Stimulated activated naive CD4-positive, alpha-beta T cell treated with Interleukin-2 at 50 U/mL for 16 hours (primary cell): ENCODE measurements around the gene BBS5.
A peak's percentile ranks its signal among the peaks of the same experiment; 100 is the strongest.
"Not testable (repeated sequence)": the region's sequence is repeated elsewhere in the genome, so short reads cannot be mapped to it uniquely, and the experiment has no call there.

Source experiments
- DNase-seq: peaks from one replicate; lab custom pipeline; 2025; lab: John Stamatoyannopoulos, UW

BBS5 gene

DNA sequence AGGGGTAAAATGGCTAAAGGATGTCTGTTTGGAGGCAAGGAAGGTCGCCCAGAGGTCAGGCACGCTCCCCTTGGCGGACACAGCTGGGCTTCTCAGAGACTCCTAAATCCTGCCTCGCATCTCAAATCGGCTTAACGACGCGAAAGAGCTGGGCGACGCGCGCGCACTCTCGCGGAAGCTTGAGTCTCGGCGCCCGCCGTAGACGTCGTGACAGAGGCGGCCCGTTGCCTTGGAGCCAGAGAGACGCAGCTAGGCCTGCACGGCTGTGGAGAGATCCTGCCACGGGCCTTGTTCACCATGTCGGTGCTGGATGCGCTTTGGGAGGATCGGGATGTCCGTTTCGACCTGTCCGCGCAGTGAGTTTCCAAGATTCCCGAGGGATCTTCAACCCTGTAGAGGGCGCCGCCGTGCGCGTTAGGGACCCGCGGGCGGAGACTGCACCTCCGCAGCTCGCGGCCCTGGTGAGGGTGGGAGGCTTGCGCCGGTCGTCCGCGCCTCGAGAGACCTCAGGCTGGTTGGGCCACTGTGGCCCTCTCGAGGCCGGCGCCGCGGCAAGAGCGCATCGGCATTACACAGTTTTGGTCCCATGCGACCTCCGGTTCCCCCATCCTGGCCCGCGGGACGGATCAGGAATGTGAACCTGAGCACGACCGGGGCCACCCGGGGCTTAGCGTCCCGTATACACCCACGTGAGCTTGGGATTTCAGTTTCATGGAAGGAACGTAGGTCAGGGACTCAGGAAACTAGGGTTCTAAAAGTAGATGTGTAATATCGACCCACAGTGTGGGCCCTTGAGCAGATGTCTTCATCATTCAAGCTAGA is at the start of gene BBS5:
BBS5 (plus strand) TSS at position 238 of the 822 bp plus-strand sequence; CDS start at position 298, 60 bp downstream.
- peak; percentile 69 for DNase-seq

DNA sequence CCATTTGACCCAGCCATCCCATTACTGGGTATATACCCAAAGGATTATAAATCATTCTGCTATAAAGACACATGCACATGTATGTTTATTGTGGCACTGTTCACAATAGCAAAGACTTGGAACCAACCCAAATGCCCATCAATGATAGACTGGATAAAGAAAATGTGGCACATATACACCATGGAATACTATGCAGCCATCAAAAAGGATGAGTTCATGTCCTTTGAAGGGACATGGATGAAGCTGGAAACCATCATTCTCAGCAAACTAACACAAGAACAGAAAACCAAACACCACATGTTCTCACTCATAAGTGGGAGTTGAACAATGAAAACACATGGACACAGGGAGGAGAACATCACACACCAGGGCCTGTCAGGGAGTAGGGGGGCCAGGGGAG is 47.5 kb upstream of the BBS5 start:
- not testable (repeated sequence) for DNase-seq

DNA sequence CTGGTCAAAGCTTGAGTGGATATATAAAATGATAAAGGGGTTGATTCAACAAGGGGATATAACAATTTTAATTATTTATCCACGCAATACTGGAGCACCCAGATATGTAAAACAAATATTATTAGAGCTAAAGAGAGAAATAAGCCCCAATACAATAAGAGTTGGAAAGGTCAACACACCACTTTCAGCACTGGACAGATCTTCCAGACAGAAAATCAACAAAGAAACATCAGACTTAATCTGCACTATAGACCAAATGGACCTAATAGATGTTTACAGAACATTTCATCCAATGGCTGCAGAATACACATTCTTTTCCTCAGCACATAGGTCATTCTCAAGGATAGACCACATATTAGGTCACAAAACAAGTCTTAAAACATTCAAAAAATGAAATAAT is 45.1 kb upstream of the BBS5 start:
- not testable (repeated sequence) for DNase-seq

DNA sequence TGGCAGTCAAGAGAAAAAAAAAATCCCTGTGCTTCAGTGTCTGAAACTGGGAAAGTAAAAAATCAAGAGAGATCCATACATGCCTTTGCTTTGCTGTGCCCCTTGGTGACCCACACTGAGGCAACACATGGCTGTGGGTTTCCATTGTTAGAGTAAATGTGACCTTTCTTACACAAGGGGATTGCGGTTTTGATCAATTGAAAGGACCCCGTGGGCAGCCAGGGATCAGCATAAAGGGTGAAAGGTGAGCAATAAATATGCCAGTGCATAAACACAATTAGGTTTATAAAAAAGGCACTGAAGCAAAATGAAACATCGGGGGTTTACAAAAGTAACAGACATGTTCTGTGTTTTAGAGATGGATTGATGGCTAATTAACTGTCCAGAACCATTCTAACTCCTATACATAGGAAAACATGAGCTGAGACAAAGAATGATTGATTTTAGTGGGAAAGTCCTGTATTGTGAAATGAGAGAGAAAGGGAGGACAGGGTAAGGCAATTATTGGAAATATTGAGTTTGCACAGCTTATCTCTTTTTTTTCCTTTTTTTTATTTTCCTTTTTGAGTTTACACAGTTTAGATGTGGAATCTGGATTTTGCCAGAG is 40.7 kb upstream of the BBS5 start:
- no peak for DNase-seq

DNA sequence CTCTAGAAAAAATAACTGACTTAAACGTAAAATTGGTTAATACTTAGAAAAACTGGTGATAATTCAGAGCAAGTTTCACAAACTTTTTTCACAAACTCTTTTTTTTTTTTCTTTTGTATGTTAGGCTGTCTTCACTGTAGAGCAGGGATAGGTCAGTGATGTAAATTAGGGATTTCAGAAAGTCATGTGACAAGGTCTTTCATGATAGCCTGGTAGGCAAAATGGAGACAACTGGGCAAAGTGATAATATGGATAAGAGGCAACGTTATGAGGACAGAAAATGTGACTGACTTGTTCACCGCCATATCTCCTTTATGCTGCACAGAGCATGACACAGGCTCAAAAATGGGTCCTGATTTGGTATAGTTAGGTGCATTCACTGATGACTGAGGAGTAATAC is 39.4 kb upstream of the BBS5 start:
- DNase-seq, result no peak

DNA sequence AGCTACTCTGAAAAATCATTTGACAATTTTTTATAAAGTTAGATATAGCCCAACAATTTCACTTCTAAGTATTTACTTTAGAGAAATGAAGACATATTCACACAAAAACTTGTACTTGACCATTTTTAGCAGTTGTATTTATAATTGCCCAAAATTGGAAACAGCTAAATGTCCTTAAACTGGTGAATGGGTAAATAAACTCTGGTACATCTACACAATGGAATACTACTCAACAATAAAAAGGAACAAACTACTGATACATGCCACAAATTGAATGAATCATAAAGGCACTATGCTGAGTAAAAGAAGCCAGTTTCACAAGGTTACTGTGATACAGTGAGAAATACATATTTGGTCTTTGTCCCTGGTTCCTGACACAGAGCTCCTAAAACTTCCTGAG is 32.8 kb upstream of the BBS5 start:
- DNase-seq, result no peak

DNA sequence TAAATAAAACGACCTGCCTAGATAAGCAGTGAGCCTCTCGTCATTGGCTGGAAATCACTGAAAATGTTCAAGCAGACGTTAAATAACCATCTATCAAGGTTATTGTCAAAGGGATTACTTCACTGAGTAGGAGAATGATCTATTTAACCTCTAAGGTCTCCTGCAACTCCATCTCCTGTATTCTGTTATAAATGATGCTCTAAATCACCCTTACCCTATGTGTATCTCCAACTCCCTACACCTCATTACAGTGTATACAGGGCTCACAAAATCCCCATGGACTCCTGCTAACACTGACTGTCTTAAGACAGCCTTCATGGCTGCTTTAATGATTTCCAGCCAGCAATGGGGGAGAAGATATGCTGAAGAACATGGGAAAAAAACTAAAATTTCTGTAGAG is 31.0 kb upstream of the BBS5 start:
- DNase-seq, result no peak

DNA sequence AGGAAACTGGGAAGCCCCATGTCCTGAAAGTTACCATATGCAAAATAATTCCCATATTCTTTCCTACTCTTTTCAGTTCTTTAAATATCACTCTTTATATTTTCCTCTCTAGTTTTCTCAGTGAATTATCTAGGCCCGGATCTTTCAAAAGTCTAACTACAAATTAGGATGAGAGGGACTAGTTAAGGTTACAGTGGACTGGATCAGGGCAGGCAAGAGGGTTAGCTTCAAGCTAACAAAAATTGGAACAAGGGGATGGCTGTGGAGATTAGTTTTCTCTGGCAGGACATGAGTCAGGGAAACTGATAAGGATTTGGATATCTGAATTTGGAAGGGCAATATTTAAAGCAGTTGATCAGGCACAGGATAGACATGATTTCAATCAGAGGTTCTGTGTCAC is 30.4 kb upstream of the BBS5 start:
- DNase-seq, result no peak

DNA sequence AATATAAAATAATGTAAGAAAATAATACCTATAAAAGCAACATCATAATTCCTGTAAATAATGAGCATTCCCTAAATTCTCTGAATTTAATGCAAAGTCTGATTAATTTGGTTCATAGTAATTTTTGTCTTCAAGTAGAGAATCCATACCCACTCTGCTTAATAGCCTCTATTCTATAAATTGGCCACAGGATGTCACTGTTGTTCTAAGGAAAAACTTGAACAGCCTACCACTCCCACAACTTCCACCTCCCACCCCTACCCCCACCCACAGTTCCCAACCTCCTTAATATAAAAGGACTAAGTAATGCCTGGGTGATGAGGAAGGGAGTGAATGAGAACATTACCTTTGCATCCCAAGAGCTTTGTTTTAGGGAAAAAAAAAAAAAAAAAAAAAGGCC is 27.2 kb upstream of the BBS5 start:
- DNase-seq, result no peak

DNA sequence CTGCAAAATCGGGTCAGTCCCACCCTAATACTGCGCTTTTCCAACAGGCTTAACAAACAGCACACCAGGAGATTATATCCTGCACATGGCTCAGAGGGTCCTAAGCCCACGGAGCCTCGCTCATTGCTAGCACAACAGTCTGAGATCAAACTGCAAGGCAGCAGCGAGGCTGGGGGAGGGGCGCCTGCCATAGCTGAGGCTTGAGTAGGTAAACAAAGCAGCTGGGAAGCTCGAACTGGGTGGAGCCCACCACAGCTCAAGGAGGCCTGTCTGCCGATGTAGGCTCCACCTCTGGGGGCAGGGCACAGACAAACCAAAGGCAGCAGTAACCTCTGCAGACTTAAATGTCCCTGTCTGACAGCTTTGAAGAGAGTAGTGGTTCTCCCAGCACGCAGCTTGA is 26.2 kb upstream of the BBS5 start:
- not testable (repeated sequence) for DNase-seq

DNA sequence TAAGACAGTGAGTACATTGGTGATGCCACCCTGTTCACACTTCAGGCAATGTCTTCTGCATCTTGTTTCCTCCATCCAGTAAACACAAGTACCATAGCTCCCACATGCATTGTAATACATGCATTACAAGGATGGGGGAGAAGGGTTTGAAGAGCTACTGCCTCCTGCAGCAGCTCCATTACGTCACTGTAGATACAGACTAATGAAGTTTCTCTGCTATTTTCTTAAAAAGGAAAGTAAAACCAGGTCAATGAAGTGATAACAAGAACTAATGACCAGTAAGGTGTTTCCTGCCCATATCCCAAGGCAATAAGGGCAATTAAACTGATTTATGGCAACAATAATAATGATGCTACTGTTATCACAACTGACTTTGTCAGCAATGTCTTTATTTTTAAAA is 18.2 kb upstream of the BBS5 start:
- no peak for DNase-seq

DNA sequence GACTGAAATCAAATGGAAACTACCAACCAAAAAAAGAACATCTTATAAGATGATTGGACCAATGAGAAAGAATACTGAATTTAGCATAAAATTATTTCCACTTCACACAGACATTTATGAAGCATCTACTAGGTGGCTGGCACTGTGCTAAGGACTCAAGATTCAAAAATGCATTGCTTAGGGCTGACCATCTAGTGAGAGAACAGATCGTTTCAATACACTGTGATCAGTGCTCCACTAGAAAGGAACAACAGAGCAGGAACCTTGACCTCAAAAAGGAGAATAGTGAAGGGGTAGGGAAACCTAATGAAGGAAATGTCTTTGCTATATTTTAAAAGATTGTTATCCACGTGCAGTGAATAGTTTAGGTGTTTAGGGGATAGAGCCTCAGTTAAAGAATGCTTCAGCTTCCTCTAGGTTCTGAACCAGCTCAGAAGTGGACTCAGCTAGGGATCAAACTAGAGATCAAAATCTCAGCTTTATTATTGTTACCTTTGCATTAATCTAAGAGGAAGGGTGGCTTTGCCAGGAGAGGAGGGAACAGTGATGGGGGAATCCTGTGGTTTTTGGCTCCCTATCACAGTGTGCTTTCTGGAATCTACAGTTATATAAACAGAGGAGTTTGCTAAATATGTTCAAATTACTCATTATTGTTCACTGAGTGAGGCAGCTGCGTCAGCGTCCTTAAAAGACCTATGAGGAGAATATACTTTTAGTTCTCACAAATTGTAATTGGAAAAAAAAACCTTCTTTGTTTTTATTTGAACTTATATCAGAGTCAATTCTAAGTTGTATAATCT is 16.2 kb upstream of the BBS5 start:
- DNase-seq, result no peak

DNA sequence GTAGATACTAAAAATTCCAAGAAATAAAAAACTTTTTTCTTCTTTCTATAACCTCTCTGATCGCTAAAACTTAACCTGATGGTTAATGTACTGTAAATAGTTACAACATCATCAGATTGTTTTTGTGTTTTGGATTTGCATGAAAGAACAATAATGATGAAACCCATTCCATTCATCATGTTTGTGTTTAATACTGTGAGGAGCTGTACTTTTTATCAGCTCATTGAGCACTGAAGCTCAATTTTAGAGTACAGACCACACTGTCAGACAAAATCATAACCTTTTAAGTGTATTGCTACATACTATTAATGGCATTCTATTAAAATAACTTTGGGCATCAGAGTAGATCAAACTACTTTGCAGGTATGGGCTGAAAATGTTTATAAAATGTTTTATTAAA is 14.8 kb upstream of the BBS5 start:
- DNase-seq, result no peak

DNA sequence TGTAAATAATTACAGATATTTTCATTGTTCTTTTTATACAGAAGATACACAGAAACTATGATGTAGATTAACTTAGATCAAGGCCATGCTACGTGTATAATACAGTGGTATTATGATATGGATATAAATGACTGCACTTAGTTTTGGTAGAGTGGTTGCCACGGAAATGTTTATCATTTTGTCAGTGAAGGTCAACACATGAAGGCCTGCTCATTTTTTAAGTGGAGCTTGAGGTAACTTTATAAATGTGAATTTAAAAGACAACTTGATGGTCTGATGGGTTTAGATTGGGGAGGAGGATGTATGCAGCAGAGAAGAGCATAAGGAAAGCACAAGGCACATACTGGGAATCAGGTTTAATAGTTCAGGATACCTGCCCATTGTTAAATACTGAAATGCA is 14.4 kb upstream of the BBS5 start:
- DNase-seq, result no peak

DNA sequence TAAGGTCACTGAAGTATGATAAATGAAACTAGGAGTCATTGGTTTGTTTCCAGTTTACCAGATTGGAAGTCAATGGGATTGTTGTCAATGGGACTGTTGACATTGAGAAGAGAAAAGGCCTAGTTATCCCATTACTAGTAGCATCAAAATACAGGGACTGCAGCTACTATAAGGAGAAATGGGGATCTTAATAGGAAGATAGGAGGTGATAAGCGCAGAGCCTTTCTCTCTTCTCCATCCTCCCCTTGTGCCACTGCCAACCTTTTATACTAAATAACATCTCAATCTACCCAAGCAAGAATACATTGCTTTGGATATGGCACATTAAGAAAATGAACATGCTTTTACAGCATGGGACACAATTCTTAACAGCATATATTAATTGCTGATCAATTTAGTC is 10.5 kb upstream of the BBS5 start:
- no peak for DNase-seq

DNA sequence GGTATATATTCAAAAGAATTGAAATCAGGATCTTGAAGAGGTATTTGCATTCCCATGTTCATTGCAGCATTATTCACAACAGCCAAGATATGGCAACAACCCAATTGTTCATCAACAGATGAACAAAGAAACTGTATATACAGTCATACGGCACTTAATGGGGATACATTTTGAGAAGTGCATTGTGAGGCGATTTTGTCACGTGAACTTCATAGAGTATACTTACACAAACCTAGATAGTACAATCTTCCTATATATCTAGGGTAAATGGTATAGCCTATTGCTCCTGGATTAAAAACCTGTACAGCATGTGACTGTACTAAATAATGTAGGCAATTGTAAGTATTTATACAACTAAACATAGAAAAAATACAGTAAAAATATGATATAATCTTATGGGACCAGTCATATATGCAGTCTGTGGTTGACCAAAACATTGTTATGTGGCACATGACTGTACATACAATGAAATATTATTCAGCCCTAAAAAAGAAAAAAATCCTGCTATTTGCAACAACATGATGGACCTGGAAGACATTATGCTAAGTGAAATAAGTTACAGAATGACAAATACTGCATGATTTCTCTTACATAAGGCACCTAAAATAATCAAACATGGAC is 9.2 kb upstream of the BBS5 start:
- no peak for DNase-seq

DNA sequence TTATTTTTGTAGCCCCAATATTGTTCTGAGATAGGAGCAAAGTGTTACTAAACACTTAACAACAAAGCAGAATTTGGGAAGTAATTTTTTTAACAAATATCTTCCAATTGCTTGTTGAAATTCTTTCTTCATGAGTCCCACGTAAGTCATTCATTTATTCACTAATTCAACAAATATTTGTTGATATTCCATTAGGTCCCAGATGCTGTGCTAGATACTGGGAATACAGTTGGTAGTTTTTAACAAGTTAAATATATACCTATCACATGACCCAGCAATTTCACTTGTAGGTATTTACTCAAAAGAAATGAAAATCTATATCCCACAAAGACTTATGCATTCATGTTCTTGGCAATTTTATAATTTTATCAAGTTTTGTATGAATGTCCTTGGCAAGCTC is 7.0 kb upstream of the BBS5 start:
- no peak for DNase-seq

DNA sequence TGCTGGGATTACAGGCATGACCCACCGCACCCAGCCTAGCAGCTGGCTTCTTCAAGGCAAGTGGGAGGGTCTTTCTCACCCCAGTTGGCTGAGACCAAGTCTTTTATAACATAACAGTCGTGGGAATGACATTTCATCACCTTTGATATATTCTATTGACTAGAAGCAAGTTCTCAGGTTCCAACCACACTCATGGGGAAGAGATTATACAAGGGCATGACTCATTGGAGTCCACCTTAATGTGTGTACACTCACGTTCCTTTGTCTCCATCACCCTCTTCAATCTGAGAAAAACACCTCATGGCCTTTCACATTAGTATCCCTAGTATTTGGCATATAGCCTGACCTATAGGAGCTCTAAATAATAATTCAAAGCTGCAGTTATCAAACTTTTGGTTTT is 2.8 kb upstream of the BBS5 start:
- DNase-seq, result no peak

DNA sequence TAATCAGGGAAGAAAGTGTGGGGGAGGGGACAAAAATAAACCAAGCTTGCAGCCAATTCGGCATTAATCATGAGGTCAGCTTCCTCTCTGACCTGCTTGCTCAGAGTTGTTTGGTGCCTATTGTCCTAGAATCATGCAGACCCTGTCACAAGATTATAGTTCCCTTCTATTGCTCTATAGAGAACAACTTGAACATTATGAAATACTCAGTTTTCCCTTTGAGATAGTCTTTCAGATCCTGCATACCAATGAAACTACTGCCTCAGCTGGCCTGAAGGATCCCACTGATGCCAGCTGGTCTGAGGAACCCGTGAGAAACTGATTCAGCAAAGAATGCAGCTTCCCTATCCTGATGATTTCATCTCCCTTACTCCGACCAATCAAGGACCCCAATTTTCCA is 955 bp upstream of the BBS5 start:
- no peak for DNase-seq

DNA sequence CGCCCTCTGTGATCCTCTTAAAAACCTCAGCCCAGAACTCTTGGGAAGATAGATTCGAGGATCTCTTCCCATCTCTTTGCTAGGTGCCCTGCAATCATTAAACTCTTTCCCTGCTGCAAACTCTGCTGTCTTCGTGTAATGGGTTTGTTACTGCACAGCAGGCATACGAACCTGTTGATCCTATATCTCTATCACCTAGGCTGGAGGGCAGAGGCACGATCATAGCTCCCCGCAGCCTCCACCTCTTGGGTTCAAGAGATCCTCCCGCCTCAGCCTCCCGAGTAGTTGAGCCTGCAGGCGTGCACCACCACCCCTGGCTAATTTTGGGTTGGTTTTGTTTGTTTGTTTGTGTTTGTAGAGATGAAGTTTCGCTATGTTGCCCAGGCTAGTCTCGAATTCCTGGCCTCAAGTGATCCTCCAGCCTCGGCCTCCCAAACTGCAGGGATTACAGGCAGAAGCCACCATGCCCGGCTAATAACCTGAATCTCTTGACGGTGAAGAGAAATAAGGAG is 493 bp upstream of the BBS5 start:
- DNase-seq, result no peak

DNA sequence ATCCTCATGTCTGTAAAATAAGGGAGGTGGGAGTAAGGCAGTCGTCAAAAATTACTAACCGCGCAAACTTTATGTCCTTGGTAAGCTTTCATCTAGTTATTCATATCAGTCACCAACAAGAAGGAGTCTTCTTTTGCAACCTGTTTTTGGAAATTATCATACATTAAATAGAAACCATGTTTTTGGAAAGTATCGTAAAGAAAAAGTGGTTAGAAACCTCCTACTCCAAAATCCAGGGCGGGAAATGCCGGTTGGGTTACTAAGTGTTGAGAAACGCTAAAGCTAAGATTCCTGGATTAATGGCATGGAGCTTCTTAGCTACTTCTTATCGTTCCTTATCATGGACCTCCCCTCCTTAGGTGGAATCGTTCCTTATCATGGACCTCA is 778 bp downstream of the BBS5 start:
- DNase-seq, result no peak

DNA sequence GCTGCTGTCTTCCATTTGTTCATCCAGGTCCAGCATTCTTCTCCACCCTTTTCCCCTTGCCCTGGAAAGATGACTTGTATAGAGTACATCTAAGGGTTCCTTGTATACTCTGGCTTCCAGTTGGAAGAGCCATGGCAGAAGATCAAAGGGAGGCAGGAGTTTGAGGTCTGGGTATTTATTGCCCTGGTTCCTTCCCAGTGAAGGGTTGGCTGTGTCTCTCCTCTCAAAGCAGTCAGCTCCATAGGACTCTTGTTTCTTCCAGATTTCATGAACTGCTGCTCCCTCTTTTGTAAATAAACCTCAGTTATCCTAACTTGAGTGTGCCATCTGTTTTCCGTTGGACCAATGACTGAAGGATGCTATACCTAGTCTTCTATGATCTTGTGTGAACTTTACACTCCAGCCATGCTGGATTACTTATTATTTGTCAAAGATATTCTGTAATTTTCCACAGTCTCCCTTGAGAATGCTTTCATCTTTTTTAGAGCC is 6.4 kb downstream of the BBS5 start:
- DNase-seq, result no peak
